ENCODE results near the gene ADGRD1.

ADGRD1 gene

GRCh38 chr12:130968611-130969010, 14.9 kb downstream of the ADGRD1 start:
- DNase-seq = no peak

DNA sequence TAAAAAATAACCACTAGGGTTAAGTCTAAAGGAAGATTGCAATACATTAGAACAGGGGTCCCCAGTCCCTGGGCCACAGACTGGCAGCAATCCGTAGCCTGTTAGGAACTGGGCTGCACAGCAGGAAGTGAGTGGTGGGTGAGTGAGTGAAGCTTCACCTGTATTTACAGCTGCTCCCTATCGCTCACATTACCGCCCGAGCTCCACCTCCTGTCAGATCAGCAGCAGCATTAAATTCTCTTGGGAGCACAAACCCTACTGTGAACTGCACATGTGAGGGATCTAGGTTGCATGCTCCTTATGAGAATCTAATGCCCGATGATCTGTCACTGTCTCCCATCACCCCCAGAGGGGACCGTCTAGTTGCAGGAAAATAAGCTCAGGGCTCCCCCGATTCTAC, 15.5 kb downstream of the ADGRD1 start:
- DNase-seq = no peak

DNA sequence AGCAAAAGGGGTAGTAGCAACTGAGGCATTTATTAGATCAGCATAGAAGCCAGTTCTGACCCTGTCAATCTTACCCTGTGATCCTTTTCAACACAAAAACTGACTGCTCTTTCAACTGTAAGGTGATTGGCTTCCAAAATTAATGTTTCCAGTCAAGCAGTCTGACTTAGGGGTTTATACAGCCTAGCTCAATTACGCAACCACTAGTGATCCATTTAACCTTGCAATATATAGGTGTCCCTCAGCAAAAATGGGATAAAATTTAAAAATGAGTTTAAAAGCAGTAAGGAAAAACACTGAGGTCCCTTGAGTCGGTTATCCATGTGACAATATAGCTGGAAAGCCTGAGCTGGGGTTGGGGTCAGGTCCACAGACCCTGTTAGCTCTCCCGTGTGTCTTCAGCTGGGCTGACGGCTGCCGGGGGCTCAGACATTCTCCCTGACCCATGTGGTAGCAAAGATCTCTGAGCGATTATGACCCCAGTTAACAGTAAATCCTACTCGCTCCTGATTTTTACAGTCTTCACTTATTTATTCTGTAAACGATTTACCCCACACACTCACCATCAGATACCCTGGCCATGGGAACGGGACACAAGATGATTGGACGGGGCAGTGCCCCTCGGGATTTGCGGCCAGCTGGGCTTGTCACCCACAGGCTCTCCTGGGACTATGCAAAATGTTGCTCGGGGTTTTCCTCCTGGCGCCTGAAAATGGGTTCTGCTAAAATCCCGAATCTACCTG, 16.6 kb downstream of the ADGRD1 start:
- DNase-seq = no peak

DNA sequence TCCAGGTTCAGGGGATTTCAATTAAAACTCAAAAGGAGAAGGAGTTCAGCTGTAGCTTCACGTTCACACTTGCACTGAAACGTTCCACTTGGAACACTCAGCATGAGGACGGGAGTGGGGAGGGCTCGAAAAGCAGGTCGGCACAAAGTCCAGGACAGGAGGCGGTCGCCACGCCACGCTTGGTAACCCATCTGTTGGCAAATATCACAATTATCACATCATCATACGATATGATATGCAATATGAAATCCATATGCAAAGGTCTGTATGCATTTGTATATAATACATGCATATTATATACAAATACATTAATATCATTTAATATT, 17.2 kb downstream of the ADGRD1 start:
- DNase-seq = no peak

GRCh38 chr12:130971925-130972585, 18.3 kb downstream of the ADGRD1 start:
- DNase-seq = no peak

- no peak for DNase-seq
These were observed 18.9 kb downstream of the ADGRD1 start for GRCh38 chr12:130972586-130972950.

DNA sequence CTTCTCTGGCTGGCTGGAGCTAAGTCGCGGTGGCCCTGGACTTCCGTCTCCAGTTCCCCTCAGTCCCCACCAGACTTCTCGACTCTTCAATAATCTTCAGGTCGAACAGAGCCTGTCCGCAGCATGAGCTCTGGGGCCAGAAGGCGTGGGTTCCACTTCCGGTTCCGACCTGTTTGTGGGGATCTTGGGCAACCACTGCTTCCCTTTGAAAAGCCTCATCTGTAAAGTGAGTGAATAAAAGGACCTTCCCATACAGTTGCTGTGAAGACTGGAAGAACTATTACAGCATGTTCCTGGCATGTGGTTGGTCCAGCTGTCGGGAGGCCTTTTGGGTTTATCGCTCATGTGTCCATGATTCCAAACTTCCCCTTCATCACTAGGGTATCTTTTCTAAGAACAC, 19.4 kb downstream of the ADGRD1 start:
- DNase-seq = no peak

GRCh38 chr12:130973906-130974305, 20.2 kb downstream of the ADGRD1 start:
- no peak for DNase-seq

DNA sequence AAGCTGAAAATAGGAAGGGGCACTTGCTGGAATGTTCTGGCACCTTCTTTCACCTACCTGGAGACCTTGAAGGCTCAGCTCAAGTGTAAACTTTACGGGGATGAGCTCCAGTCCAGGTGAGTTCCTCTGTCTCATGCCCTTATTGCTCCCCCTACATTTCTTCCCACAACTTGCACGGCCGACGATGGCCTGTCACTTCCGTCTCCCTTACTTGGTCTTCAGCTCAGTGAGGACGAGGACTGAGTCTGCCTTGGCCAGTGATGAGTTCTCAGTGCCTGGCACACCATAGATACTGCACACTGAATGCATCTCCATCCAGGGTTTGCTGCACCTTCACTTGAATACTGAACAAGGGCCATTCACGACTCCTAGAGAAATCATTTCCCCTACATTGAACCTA, 21.4 kb downstream of the ADGRD1 start:
- DNase-seq = no peak

GRCh38 chr12:130976171-130976720, 22.5 kb downstream of the ADGRD1 start:
- DNase-seq = no peak

DNA sequence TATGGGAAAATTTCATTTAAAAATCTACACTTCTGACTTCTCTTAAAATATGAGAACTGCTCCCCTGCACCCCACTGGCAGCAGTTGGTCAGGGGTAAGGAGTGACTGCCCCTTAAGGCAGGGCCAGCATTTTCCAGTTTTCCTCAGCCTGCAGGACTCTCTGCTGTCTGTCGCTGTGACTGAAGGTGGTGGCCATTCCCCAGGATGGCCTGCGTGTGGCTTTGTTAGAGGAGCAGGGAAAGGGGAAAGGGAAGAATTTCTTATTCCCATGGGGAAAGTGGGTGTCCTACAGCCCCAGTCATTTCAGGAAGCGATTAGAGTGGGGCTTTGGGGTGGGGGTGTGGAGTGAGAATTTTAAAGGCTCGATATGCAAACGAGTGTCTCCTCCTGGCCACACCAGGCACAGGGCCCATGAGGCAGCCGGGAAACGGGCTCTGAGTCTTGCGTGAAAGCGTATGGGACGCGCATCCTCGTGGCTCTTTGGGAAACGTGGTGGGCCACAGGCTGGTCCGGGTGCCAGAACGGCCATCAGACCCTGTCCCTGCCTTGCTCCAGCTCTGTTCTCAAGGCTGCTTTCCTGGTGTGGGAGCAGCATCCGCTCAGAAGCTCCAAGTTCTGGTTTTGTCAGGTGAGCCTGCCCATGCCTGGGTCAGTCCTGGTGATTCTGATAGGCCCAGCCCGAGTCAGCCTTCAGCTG, 23.5 kb downstream of the ADGRD1 start:
- DNase-seq = no peak

- DNase-seq = no peak
These were observed 24.0 kb downstream of the ADGRD1 start for GRCh38 chr12:130977743-130978095.

DNA sequence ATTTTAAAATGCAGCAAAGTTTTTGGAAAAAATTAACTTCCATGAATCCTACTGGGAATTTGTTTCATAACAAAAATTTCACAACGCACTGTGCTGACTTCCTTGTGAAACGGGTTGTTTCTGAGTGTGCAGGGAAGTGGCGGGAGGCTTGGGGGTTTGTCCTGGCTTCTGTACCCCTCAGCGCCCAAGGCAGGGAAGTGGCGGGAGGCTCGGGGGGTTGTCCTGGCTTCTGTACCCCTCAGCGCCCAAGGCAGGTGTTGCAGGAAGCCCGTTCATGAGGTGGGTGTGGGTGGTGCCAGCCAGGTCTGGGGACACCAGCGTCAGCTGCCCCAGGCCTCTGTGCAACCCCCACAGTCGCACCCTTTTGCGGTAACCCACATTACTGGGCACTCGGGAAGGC, 25.1 kb downstream of the ADGRD1 start:
- DNase-seq = no peak

DNA sequence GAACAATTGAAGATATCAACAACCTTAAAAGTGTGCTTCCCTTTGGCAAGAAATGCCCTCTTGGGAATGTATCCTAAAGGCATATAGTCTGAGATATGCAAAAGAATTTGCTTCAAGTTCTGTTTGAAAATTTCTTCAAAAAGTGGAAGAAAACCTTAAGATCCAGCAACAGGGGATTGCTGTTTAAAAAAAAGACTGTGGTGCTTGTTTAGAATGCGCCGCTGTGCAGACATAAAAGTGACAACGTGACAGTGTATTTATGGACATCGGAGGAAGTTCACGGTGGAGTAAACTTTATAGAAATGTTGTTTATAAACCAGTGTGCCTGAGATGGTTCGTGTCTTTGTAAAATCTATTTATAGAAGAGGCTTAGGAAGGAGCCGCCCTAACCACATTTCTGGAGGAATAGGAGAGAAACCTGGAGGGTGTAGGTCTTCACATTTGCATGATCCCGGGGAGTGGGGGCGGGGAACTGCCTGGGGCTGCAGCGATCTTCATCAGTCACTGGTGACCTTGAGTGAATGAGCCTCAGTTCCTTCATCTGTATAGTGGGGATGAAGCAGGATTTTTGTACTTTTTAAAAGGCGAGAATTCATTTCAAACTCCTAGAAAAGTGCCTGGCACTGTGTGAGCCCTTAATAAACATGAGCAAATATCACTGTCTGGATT, 27.5 kb downstream of the ADGRD1 start:
- no peak for DNase-seq

GRCh38 chr12:130981911-130982310, 28.2 kb downstream of the ADGRD1 start:
- DNase-seq = no peak

GRCh38 chr12:130982565-130983225, 29.0 kb downstream of the ADGRD1 start:
- DNase-seq = no peak

- no peak for DNase-seq
These were observed 29.8 kb downstream of the ADGRD1 start for GRCh38 chr12:130983328-130984017.

- DNase-seq = no peak
These were observed 30.7 kb downstream of the ADGRD1 start for GRCh38 chr12:130984183-130985058.

- DNase-seq = no peak
These were observed 33.6 kb downstream of the ADGRD1 start for GRCh38 chr12:130987151-130987931.

GRCh38 chr12:130988261-130988660, 34.6 kb downstream of the ADGRD1 start:
- DNase-seq = no peak
